Measurements from ENCODE around the gene RIPOR3.
"Not testable (repeated sequence)": the region's sequence is repeated elsewhere in the genome, so short reads cannot be mapped to it uniquely, and the experiment has no call there.

The RIPOR3 gene

GRCh38 chr20:50585214-50585613, 106.1 kb downstream of the RIPOR3 start:
- DNase-seq = no peak

GRCh38 chr20:50584687-50585086, 106.7 kb downstream of the RIPOR3 start:
- no peak for DNase-seq

GRCh38 chr20:50583442-50584150, 107.7 kb downstream of the RIPOR3 start:
- DNase-seq = no peak

- DNase-seq = no peak
Observed at GRCh38 chr20:50582591-50583234, 108.6 kb downstream of the RIPOR3 start.

- DNase-seq = no peak
Observed at GRCh38 chr20:50582092-50582491, 109.2 kb downstream of the RIPOR3 start.

GRCh38 chr20:50580842-50581544, 110.3 kb downstream of the RIPOR3 start:
- DNase-seq = no peak

- DNase-seq = peak; percentile 55
Observed at GRCh38 chr20:50580016-50580747, 111.2 kb downstream of the RIPOR3 start.

- no peak for DNase-seq
Observed at GRCh38 chr20:50579511-50579910, 111.8 kb downstream of the RIPOR3 start.

- no peak for DNase-seq
Observed at GRCh38 chr20:50578778-50579165, 112.6 kb downstream of the RIPOR3 start.

- DNase-seq = no peak
Observed at GRCh38 chr20:50578061-50578777, 113.1 kb downstream of the RIPOR3 start.

GRCh38 chr20:50577175-50578018, 113.9 kb downstream of the RIPOR3 start:
- no peak for DNase-seq

- peak; percentile 68 for DNase-seq
Observed at GRCh38 chr20:50575865-50576720, 115.2 kb downstream of the RIPOR3 start.

GRCh38 chr20:50574586-50574985, 116.8 kb downstream of the RIPOR3 start:
- DNase-seq = no peak

GRCh38 chr20:50574108-50574507, 117.2 kb downstream of the RIPOR3 start:
- no peak for DNase-seq

- DNase-seq = no peak
Observed at GRCh38 chr20:50572938-50573777, 118.2 kb downstream of the RIPOR3 start.

GRCh38 chr20:50571466-50571865, 119.9 kb downstream of the RIPOR3 start:
- no peak for DNase-seq

- peak; percentile 35 for DNase-seq
Observed at GRCh38 chr20:50569864-50570836, 121.2 kb downstream of the RIPOR3 start.

- not testable (repeated sequence) for DNase-seq
Observed at GRCh38 chr20:50569487-50569863, 121.9 kb downstream of the RIPOR3 start.

All from activated CD8-positive, alpha-beta memory T cell treated with anti-CD3 and anti-CD28 coated beads, Interleukin-2, amount 50 U/mL, for 4 hours (primary cell).